DND-41 (cell line): Measurements from ENCODE around the gene HJV.

Source experiments
- EZH2 ChIP-seq: IDR thresholded peaks from 3 replicates; pipeline ENCODE4 v1.6.1; 2012; ENCODE audit warnings: borderline replicate concordance, low read depth, mild to moderate bottlenecking, moderate library complexity, low read length, inconsistent platforms; ENCODE audit not compliant: severe bottlenecking
- TF ChIP-seq, protein P1 (sequence below): IDR thresholded peaks from 2 replicates; pipeline ENCODE4 v1.5.1; 2012; ENCODE audit warnings: borderline replicate concordance, low read length, moderate library complexity, mild to moderate bottlenecking; ENCODE audit not compliant: poor library complexity, severe bottlenecking; ENCODE audit errors: extremely low read depth

DNA sequence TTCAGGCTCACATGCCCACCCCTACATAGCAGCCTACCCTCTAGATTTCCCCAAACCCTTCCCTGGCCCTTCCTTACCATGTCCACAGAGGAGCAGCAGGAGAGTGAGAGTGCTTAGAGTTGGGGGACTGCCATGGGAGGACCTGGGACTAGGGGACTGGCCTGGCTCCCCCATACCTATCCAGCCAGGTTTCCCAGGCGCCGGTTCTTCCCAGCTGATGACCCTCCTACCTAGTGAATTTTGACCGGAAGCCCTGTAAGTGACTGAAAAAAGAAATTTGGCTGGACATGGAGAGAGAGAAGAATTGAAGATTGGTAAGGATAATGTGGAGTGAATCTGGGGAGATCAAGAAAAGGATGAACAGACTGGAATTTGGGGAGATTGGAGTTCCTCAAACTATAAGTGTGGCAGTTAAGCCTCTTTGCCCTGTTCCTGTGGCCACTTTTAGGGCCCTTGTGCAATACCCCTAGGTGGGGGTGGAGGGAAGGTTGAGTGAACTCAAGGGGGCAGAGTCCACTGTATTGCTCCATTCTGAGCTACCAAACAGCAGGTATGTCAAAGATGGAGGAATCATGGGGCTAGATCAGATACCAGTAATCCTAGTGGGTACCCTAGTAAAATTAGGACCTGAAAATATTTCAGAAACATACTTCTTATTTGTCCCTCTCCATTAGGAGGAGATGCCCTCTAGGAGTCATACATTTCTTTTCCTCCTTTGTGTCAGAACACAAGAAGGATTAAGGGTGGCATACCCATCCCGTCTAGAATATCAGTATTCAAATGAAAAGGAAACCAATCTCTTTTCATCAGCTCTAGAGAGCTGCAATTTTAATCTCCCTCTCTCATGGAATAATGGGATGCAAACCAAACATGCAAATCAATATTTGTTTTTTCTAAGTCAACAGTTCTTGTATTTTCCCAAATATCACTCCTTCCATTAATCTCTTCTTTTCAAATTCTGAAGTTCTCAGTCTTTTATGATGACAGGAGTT is 1.2 kb downstream of the HJV start:
- TF ChIP-seq, protein P1, sequence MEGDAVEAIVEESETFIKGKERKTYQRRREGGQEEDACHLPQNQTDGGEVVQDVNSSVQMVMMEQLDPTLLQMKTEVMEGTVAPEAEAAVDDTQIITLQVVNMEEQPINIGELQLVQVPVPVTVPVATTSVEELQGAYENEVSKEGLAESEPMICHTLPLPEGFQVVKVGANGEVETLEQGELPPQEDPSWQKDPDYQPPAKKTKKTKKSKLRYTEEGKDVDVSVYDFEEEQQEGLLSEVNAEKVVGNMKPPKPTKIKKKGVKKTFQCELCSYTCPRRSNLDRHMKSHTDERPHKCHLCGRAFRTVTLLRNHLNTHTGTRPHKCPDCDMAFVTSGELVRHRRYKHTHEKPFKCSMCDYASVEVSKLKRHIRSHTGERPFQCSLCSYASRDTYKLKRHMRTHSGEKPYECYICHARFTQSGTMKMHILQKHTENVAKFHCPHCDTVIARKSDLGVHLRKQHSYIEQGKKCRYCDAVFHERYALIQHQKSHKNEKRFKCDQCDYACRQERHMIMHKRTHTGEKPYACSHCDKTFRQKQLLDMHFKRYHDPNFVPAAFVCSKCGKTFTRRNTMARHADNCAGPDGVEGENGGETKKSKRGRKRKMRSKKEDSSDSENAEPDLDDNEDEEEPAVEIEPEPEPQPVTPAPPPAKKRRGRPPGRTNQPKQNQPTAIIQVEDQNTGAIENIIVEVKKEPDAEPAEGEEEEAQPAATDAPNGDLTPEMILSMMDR = no peak
- TF ChIP-seq EZH2 = no peak
